Muscle of back (tissue), 11 donors: ENCODE results near the gene ST6GALNAC6. TPM values are rescaled to one million over a fixed set of nuclear protein-coding genes. Genes with fewer than 3 reads are reported as not detected.
A peak's percentile ranks its signal among the peaks of the same experiment; 100 is the strongest.
"Not testable (repeated sequence)": the region's sequence is repeated elsewhere in the genome, so short reads cannot be mapped to it uniquely, and the experiment has no call there.

Experiments used
- DNase-seq, 3 donors: peaks; one replicate each; pipeline versions ENCODE4 v3.0.0 to v3.0.0-alpha.2; 2013
- polyA plus RNA-seq, 10 donors: library from polyadenylated mRNA; unstranded; fragments of 120-200 nt; gene quantifications; one replicate each; pipeline ENCODE4 v1.2.1, GENCODE V29; 2013; ENCODE audit not compliant: insufficient read length in 10 of 10

ST6GALNAC6 gene
- polyA plus RNA-seq, 10 donors: 40.4 to 58.5 (median 46.6) TPM

DNA sequence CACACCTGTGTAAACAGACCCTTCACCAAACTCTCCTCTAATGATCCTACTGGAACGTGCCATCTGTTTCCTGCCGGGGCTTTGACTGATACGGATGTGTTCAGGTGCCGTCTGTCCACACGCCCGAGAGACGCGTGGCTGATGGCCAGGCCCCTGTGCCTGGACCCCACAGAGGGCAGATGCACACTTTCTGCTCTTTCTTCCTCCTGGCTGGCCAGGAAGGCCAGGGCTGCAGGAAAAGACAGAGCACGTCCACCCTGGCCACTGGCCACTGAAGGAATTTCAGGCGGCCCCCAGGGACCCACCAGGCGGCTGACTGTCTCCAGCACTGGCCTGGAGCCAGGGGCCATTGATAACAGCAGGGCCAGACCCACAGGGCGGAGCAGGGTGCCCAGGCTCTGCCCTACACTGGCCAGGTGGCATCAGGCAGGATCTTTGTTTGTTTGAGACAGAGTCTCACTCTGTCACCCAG is 41.3 kb downstream of the ST6GALNAC6 start:
- peak in 1 of 3 donors; percentile 61 for DNase-seq

DNA sequence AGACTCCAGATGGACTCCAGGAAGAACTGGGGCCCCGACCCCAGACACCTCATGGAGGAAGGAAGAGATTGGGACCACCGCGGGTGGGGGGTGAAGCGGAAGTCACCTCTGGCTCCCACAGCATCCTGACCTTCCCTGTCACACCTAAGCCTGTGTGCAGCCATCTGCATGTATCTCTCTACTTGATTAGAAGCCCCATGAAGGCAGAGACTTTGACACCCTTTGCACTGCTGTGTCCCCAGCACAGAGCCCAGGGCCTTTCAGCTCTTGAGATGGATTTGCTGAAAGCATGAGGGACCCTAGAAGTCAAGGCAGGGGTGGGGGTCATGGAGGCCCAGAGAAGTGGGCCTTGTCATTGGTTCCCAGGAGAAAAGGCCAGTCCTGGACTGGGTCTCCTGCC is 42.1 kb downstream of the ST6GALNAC6 start:
- no peak for DNase-seq

DNA sequence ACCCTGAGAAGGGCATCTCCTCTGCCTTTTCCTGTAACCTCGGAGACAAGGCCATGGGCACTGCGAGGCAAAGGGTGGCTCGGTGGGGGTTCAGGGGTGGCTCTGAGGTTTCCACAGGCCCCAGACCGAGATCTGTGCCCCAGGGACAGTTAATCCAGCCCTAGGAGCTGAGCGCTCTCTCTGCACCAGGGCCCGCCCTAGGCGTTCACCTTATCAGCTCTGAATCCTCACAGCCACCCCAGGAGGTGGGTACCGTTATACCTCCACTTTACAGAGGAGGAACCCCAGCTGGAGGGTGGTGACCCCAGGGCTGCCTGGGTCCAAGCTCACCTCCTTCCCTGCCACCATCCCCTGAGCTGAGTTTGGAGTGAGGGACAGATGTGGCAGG is 42.7 kb downstream of the ST6GALNAC6 start:
- DNase-seq: no peak

DNA sequence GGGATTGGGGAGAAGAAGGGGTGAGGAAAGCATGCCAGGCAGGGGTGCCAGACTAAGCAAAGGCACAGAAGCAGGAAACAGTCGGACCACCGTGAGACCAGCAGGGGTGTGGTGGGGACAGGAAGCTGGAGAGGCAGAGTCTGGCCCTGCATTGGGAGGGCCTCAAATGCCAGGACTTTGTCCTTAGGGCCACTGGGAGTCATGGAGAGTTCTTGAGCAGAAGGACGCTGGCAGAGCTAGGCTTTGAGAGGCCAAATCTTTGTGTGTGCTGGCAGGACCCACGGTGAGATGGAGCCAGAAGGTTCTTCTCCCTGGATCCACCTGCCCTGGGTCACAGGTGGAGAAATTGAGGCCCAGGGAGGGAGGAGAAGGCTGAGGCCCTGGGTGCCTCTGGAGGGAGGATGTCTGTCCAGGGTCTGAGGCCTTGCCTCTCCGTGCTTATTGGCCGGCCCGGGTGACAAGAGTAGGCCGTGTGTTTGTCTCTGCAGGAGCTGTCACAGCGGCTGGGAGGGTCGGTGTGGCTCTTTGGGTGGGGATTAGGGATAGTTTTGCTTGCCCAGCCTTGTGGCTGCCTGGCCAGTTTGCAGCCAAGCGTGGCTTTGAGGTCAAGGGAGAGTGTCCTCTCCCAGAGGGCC is 43.2 kb downstream of the ST6GALNAC6 start:
- DNase-seq: no peak

GRCh38 chr9:127855522-127855921 is 43.9 kb downstream of the ST6GALNAC6 start:
- DNase-seq: no peak

- DNase-seq: no peak
These were observed 44.4 kb downstream of the ST6GALNAC6 start for GRCh38 chr9:127854960-127855359.

DNA sequence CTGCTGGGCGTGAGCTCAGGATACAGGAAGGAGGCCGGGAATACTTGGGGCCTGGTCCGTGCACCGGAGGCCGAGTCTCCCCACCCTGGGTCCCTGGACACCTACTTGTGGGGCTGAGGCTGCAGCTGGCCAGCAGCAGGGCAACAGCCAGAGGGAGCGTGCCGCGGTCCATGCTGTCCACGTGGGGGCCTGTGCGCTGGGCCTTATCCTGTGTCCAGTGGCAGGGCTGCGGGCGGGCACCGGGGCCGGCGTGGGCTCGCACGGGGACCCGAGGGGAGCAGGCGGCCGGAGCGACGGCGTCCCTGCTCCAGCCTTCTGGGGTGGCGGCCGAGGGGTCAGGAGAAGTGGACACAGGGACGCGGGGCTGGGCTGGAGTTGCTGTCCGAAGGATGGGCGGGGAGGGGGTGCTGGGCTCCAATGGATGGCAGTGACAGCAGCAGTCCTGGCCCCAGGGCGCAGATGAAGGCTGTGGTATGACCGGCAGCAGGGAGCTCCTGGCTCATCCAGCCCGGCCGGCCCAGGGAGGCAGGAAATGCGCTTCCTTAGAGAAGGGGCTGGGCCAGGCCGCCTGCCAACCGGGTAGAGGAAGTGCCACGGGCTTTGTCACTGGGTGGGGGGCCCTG is 45.1 kb downstream of the ST6GALNAC6 start, which contains the start of gene ENG:
ENG (minus strand) TSS at position 475 of the 623 bp plus-strand sequence; CDS start at position 172, 303 bp downstream.
- DNase-seq: peak in 2 of 3 donors; percentile 70 to 81

DNA sequence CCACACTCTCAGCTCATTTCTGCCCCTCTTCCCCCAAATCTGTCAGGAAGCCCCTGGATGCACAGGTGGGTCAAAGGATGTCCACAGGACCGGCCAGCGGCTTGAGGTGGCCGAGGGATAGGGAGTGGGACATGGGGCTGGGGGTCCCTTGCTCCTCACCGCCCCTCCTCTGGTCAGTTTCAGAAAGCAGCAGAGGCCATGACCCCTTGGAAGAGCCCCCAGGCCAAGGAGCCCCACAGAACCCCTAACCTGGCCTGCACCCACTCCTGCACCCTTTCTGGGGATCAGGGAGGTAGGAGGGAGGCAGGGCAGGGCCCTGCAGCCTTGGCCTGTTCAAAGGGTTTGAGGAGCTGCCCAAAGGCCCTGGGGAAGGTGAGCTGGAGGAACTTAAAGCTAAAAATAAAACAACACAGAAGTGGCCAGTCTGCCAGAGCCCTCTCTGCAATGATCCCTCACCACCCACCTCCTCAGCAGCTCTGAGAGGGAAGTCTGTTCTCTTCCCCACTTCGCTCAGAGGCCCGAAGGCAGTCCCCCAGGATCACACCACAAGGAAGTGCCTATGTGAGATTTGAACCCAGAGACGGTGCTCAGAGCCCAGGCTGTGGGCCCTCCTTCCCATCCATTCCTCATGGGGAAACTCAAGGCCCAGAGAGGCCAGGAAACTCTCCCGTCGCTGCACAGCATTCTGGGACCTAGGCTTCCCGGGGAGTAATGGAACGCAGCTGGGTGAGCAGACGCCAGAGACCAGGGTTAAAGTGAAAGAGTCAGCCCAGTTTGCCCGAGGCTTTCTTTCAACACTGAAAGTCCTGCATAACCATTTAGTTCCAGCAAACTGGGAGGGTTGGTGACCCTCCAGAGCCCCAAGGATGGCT is 45.9 kb downstream of the ST6GALNAC6 start:
- DNase-seq: peak in 1 of 3 donors; percentile 44

GRCh38 chr9:127852829-127853228 is 46.6 kb downstream of the ST6GALNAC6 start:
- DNase-seq: no peak

- no peak for DNase-seq
These were observed 49.0 kb downstream of the ST6GALNAC6 start for GRCh38 chr9:127850286-127850830.

DNA sequence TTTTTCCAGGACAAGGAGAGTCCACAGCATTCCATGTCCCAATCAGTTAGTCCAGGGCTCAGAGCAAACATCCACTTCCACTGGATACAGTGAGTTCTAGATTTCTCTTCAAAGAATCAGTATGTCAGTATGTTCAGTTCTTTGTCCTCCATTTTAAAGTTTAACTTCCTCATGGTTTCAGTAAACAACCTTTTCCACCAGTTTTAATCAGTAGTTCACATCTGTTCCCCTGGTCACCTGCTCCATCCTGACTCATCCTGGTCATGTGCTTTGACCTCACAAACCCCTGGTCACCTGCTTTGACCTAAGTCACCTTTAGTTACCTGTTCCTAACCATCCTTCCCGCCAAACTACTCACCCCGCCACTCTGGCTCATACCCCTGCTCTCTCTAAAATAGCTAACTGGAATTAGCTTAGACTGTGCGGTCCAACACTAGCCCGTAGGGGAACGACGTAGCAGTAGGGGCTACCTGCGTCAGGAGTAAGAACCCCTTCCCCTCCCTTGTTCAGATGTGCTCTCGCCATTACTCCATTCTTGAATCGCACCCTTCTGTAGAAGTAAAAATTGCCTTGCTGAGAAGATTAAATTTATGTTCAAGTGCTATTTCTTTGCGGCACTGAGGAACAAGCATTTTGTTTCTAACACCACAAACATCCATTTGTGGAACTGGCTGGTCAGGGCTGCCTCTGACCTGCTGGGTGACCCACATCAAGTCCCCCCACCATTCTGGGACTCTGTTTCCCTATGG is 50.5 kb downstream of the ST6GALNAC6 start:
- no peak for DNase-seq

GRCh38 chr9:127847833-127848755 is 51.3 kb downstream of the ST6GALNAC6 start:
- no peak for DNase-seq

DNA sequence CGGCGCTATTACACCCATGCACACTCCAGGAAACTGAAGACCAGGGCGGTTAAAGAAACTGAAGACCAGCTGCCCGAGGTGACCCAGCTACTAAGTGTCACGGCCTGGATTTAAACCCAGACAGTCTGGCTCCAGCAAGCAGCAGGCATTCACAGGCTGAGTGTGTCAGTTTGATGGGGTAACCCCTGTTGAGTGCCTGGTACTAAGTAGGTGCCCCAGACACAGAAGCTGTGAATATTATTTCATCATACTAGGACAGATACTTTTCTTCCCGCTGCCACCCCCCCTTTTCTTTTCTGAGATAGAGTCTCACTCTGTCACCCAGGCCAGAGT is 52.3 kb downstream of the ST6GALNAC6 start:
- DNase-seq: no peak

GRCh38 chr9:127846443-127847177 is 52.8 kb downstream of the ST6GALNAC6 start:
- no peak for DNase-seq

DNA sequence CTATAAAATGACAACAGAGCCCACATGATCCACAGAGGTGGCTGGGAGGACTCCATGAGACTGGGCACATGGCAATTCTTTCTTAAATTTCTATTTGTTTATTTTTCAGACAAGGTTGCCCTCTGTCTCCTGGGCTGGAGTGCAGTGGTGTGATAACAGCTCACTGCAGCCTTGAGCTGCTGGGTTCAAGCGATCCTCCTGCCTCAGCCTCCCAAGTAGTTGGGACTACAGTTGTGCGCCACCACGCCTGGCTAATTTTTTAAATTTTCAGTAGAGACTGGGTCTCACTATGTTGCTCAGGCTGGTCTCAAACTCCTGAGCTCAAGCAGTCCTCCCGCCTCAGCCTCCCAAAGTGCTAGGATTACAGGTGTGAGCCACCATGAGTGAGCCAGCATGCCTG is 53.8 kb downstream of the ST6GALNAC6 start:
- not testable (repeated sequence) for DNase-seq

- peak in 1 of 3 donors; percentile 59 for DNase-seq
These were observed 54.5 kb downstream of the ST6GALNAC6 start for GRCh38 chr9:127844821-127845359.

GRCh38 chr9:127841087-127841835 is 58.1 kb downstream of the ST6GALNAC6 start:
- no peak for DNase-seq

DNA sequence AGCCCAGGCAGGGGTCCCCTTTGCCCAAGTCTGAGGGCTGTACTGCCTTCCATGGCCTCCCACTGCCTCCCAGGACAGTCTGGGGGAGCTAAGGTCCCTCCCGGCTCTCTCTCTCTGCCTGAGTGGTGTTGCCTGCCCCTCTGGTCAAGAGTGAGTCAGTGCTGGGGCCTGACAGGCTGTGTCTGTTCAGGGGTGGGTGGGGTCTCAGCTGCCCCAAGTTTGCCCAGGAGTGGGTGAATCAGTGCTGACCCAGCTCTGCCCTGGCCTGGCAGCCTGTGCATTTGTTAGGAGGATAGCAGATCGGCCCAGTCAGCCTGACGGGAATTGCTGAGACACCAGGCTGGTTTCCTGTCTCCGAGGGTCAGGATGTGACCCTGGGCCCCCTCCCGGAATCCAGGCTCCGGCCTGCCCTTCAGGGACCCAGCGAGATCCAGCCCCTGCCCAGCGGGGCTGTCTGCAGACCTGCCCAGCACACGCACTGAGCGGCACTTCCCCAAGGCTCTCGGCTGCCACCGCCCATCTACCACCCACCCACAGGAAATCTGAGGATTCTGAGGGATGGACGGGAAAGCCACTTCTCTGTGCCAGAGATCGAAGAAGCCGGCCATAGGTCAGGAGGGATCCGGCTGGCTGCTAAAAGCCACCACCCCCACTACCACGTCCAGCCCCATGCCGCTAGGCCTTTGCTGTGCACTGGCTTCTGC is 60.9 kb downstream of the ST6GALNAC6 start:
- DNase-seq: peak in 2 of 3 donors; percentile 40 to 59
